SHP77 (cell line): ENCODE results near the gene CXCL17.

ENCODE experiments used
- DNase-seq, 2 experiments: peaks; one replicate each; lab custom pipeline; 2025; lab: John Stamatoyannopoulos, UW

Gene CXCL17

DNA sequence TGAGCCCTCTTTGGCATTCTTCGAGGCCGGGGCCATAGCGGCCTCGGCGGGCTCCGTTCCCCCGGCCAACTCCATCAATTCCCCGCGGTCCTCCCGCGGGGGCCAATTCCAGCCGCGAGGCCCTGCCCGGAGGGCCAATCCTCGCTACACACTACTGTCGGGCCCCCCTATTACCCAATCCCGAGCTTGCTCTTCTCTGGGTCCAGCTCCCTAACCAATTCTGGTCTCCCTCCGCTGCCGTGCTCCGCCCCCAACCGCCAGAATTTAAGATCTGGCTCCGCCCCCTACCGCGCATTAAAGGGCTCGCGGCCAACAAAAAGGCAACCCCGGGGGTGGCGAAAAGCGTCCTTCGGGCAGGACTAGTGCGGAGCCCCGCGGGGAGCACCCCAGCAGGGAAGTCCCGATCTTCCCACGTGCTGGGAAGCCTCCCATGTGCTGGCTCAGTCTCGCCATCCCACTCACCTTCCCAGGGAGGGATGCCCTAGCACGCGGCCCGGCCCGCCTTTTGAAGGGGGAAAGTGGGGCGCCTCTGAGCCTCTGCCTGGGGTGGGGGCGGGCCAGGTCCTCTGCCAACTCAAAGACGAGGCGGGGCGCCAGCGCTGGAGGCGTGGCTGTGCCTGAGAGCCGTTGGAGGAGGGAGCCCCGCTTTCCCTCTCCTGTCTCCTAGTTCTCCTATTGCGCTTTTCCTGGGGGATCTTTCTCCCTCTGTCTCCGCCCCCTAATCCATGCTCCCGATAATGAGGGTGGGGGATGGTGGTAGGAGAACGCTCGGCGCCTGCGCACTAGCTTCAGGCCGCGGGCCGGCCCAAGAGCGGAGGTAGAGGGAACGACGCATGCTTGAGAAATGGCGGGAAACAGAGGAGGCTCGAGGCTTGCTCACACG lies 19.0 kb downstream of the CXCL17 start:
- DNase-seq = peak; percentile 85 to 90

DNA sequence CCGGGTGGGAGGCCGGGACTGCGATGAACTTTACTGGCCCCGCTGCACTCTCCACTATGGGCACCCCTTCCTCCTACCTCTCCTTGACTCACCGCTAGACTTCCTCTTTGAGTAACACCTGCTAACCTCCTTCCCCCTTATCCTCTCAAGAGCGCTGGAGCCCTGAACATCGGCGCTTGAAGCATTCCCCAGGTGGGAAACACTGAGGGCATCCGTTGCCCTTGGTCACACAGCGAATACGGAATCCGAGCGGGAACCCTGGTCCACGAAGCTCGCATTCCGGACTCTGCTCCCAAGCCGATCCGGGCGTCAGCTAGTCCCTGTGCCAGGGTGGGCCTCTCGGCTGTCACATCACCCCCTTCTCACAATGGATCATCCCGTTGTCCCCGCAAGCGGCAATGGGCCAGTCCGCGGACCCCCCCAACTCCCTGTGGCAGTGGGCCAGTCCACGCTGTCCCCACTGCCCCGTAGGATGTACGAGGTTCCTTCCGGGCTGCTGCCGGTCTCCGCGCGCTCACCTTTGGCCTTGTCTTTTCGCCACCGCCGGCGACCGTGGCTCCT lies 19.8 kb downstream of the CXCL17 start:
- DNase-seq = peak; percentile 27 to 33

DNA sequence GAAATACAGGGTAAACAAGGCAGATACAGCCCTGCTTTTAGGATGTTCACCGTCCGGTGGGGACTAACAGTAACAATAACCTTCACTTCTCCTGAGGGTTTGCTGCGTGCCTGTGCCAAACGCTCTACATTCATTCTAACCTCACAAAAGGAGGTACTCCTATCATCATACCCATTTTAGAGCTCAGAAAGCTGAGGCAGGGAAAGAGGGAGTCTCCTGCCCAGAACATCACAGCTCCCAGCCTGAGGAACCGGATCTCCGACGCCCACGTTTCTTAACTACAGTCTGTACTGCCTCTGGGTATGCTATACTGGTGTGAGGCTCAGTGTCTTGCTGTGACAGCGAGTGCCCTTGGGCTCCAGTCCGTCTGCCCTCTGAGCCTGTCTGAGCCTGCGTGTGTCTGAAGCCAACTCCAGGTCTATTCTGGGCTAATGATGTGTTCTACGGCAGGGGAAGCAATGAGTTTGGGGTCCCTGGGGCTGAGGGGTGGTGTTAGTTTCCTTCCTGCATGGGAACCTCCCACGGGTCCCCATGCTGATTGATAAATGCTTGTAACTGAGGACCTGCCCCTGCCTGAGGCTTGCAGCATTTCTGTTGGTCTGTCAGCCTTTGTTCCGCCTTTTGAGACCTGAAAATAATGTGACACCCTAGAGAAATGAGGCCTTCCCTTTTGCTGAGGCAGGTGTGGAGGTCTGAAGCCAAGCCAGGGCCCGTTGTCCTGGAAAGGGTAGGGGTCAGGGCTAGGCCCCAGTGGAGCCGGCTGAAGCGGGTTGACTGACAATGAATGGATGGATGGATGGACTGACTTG lies 20.4 kb downstream of the CXCL17 start:
- DNase-seq = no peak

DNA sequence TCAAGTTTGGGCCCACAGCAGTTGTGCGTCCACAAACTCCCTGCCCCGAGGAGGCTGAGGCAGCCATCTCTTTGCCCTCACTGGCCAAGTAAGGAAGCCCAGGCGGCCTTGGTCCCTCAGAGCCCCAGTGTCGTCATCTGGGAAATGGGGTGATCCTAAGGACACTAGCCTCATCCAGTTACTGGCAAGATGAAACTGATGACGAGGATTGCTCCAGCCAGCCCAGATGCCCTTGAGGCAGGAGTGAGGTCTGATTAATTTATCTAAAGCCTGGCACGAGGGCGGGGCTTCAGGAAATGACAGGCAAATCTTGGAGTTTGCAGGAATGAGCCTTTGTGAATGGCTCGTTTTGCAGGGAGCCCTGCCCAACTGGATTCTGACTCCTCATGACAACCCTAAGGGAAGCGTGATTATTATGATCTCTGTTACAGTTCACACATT lies 21.1 kb downstream of the CXCL17 start:
- no peak for DNase-seq

DNA sequence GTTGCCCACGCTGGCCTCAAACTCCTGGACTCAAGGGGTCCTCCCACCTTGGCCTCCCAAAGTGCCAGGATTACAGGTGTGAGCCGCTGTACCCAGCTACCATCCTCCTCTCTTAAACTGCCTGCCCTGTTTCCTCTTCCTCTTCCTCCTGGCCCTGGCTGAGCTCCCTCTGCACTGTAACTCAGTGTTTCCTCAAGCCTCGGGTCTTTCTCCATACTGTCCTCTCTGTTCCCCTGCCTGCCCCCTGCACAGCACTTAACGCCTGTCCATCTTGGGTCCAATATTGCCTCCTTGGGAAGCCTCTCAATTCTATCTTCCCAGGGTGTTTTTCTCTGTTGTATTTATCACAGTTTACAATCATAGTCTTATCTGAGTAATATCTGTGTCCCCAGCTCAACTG lies 21.6 kb downstream of the CXCL17 start:
- DNase-seq = no peak

DNA sequence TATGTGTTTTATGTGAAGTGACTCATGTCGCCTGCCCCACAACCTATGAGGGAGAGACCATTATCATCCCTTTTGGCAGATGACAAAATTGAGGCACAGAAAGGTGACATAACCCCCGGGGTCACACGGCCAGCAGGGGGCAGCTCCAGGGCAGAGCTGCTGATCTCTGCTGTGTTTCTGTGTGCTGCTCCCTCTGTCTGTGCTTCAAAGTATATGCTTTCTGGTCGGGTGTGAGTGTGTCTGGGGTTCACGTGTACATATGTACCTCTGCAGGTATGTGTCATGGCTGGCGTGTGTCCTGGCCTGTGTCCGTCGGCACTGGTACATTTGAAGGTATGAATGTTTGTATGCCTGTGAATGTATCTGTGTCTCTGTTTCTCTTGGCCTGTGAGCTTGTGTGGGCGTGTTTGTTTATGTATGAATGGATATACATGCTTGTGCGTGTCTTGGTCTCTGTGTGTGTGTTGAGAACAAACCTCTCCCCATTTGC lies 22.6 kb downstream of the CXCL17 start:
- peak in 1 of 2 experiments; percentile 47 for DNase-seq

DNA sequence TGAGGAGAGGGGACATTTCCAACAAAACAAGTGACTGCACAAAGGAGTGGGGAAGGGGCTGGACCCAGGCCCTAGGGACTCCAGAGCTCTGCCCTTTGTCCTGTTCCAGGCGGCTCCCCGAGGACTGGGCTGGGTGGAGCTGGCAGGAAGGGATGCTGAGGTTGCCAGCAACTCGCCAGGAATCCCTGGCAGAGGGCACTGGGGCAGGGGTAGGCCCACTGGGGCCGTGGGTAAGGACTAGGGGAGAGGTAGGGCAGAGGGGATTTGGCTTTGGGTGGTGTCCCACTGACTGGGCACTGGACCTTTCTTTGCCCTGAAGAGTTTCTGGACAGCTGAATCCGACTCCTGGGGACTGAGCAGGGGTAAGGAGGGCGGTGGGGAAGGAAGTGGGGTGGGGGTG lies 23.4 kb downstream of the CXCL17 start:
- DNase-seq = no peak

DNA sequence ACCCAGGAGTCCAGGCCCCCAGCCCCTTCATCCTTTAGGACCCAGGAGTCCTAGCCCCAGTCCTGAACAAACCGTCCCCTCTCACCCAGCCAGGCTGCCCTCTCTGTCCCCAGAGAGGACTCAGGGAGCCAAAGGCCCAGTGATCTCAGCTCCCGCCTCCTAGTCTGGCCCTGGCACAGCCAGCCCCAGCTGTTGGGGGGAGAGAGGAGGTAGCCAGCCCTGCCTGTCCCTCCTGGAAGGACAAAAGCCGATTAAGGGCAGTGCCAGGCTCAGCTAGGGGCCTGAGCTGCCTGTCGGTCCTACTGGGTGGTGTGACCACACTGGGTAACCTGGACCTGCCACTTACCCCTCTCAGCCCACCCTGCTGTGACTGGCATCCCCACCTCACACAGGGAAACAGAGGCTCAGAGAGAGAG lies 30.1 kb downstream of the CXCL17 start:
- no peak for DNase-seq

DNA sequence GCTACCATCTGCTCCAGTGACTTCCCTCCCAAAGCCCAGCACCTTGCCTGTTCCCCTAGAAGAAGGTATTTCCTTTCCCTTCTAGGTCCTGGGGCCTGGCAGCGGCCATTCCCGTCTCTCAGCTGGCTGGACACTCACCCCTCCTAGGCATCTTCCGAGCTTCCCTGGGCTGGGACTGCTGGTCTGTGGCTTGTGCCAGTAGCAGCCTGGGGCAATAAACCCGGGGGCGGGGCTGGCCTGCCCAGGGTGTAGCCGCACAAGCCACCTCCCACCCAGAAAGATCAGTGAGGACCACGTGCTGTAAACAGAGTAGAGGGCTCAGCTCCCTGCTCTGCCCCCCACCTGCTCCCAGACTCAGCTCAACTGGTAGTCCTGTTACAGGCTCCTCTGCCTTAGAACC lies 30.5 kb downstream of the CXCL17 start:
- no peak for DNase-seq

DNA sequence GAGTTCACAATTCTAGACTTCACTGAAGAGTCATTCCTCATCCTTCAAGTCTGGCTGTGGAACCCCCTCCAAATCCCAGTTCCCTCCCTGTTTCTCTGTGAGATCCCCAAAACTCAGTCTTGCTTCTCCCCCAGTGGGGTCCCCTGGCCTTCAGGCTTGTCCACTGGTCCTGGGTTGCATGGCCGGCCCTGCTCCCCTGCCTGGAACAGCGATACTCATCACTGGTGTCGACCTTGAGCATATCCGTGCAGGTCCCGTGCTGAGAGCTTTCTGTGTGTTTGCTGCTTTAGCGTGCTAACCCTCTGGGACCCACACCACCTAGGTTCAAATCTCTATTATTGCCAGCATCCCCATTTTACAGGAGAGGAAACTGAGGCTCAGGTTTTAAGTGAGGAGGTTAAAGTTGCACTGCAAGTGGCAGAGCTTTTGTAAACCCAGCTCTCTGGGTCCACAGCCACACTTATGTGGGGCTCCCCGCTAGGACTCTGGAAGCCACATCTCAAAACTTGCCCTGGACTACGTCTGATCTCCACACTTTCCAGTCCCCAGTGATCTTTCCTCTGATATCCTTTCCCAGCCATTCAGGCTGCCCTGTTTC lies 31.1 kb downstream of the CXCL17 start:
- no peak for DNase-seq

DNA sequence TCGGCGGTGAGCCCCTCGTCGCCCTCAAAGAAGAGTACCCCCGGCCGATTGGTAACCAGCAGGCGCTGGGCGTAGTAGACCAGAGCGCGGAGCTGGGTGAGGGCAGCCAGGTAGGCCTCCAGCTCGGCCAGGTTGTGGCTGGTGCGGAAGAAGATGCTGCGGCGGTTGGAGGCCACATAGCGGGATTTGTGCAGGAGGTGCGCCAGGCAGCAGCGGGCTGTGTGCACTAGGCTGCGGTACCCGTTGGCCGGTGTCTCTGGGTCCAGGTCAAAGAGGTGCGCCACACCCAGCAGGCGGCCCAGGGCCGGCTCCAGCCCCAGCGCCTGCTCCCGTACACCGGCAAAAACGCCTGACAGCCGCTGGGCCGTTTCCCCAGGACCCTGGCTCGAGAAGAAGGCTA lies 32.4 kb downstream of the CXCL17 start:
- no peak for DNase-seq

DNA sequence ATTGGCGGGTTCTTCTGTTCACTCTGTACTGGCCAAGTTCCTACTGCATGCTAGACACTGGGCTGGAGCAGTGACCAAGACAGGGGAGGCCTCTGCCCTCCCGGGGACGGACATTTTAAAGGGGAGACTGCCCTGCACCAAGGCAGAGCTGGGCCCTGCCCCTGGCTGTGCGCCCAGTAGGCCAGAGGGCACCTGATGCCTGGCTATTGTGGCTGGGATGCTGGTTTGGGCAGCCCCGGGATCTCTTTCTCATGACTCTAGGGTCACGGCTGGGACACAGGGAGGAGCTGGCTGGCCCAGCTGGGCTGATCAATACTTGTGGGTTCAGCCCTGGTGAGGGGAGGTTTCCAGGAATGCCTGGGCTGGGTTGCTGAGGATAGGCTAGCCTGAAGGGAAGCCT lies 33.3 kb downstream of the CXCL17 start:
- DNase-seq = no peak

DNA sequence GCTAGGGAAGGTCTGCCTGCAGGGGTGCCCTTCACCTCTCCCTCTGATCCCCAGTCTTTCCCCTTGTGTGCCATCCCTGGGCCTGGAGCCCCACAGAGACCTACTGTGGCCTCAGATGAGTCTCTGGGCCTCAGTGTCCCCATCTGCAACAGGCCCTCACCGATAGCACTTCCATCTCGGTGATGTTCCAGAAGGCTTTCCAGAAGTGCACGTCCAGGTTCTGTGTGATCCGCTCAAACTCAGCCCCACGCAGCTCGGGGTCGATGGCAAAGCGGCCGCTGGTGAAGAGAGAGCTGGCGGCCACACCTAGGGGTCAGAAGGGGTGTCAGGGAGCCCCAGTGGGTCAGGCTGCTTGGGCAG lies 35.0 kb downstream of the CXCL17 start:
- DNase-seq = no peak

DNA sequence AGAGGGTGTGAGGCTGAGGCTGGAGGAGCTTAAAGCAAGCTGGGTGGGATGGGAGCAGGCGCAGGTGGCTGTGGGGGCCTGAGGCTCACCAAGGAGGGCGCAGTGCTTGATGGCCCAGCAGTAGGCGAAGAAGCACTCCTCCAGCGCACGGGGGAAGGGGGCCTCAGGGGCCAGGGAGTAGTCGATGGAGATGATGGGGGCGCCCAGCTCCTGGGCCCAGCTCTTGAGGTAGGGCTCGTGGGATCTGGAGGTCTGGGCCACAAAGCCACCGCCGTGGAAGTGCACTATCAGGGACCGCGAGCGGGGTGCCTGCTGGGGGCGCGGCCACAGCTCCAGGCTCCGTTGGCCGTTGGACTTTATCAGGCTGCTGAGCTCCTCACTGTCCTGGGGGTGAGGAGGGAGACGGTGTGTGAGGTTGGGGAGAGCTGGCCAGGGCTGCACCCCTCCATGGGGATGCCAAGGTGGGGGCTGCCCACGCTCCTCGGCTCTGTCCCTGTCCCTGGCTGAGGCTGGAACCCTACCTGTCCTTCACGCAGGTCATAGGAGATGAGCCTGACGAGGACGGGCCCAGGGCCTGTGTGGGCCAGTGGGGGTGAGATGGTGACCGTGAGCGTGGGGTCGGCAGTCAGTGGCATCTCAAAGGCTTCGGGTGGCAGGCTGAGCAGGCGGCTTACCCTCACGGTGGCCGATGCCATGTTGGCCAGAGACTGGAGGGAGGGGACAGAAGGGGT lies 35.5 kb downstream of the CXCL17 start:
- no peak for DNase-seq

DNA sequence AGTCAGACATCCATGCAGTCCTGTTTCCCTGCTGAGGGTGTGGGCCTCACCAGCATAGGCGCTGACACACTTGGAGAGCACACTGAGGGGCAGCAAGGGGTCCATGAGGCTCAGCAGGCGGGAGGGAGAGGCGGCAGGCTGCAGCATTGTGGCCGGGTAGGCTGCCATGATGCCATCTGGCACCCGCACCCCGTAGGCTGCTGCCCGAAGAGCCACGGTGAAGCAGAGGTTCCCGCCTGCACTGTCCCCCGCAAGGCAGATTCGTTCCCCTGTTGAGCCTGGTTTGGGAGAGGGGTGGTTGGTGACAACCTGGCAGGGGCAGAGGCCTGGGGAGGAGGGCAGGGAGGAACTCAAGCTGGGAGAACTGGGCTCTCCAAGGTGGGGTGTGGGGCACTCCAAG lies 36.6 kb downstream of the CXCL17 start:
- DNase-seq = no peak

DNA sequence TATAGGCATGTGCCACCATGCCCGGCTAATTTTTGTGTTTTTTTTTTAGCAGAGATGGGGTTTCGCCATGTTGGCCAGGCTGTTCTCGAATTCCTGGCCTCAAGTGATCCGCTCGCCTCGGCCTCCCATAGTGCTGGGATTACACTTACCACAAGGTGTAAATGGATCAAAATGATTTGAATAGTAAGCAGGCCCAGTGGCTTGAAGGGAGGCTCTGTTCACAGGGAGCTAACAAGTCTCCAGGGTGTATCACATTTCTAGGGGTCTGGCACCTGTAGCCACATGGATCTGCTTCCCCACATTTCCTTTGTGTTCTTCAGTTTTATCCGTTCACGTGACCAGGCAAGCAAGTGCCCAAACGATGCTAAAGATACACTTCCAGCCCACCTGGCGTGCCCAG lies 39.2 kb downstream of the CXCL17 start:
- DNase-seq = no peak

DNA sequence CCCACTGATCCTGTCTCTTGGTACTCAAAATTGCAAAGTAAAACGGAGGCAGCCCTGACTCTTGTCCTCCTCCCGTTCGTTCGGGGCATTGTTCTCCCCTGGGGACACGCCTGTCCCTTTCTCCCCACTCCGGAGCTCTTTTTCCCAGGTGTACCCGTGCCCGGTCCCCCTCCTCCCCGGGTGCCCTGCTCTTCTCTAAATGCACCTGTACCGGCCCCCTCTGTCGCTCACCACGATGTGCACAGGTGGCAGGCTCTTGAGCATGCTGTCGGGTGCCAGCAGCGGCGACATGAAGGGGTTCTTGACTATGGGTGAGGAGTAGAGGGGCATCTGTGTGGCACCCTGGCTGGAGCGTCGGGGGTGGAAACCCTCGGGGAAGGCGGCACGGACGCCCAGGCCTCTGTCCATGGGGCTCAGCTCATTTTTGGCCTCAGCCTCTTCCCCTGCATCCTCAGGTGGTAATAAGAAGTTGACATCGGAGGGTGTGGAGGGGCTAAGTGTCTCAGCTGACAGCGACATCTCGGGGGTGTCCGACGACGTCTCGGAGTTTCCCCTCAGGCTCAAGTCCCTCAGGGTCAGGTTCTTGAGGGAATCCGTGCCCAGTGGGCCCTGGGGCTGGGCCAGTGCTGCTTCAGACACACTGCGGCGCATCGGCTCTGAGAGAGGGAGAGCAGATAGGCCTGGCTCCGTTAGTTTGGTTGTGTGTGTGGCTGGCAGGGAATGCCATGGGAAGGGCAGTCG lies 40.2 kb downstream of the CXCL17 start:
- no peak for DNase-seq

DNA sequence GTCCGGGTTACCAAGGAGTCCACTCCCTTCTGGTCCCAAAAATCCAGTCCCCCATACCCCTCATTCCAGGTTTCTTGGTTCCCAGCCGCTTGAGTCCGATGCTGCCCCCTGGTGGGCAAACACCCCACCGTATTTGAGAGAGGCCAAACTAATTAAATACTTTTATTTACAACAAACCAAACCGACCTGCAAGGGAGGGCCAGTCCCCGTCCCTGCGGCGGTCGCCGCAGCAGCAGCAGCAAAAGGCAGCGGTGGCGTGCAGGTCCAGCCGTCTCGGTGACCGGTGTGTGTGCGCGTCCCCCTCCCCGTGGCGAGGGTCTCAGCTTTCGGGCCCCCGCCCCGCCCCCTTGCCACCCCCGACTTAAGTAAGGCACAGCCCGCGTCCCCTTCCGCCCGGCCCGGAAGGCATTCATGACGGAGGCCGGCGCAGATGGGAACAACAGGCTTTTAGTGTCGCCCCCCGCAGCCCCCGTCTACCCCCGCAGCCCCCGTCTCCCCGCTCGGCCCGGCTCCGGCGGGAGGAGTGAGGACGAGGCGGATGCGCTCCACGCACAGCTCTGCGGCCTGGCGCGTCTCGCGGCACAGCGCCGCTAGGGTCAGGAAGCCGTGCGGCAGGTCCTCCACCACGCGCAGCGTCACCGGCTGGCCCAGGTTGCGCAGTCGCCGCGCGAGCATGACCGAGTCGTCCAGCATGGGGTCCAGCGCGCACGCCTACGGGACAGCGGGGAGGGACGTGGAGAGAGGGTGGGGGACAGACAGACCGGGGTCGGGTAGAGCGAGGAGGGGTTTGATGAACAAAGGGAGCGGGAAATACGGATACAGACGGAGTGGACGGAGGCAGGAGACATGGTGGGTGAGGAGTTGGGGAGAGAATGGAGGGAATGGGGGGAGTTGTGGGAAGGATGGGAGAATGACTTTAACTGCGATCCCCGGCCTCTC lies 41.1 kb downstream of the CXCL17 start:
- peak; percentile 60 to 64 for DNase-seq

DNA sequence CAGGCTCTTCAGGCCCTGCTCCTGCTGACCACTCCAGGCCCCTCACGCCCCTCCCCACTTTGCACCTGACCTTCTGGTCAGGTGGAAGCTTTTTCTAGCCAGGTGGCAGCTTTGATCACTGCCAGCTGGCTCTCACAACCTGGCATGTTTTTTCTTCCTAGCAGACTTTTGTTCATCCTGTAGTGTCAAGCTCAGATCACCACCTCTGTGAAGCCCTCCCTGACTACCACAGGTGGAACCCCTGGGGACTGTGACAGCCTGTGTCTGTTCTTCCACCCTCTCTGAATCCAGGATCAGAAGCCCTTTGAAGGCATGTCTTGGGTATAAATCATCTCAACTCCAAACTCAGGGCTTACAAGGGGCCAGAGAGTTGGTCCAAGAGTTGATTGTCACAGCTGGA lies 42.3 kb downstream of the CXCL17 start:
- DNase-seq = no peak
